GM18951 (cell line): ENCODE results near the gene YTHDF1.
"Not testable (repeated sequence)": the region's sequence is repeated elsewhere in the genome, so short reads cannot be mapped to it uniquely, and the experiment has no call there.

Experiments used
- POLR2A ChIP-seq: IDR thresholded peaks from 4 replicates; pipeline ENCODE4 v1.6.1; 2011; ENCODE audit warnings: mild to moderate bottlenecking; ENCODE audit not compliant: insufficient read length, insufficient read depth; ENCODE audit errors: extremely low read depth
- in situ Hi-C: fragments of 300-500 bp; cut with MboI; formaldehyde crosslinking; loops from one replicate; pipeline ENCODE4 v1.12.0; 2022; ENCODE audit warnings: low sequenced_read_pairs, mixed read lengths, inconsistent platforms; ENCODE audit not compliant: unreplicated experiment

The YTHDF1 gene

GRCh38 chr20:63254606-63255384 is 38.9 kb upstream of the YTHDF1 start:
- in situ Hi-C loops, result no loop called here
- TF ChIP-seq POLR2A, result no peak

DNA sequence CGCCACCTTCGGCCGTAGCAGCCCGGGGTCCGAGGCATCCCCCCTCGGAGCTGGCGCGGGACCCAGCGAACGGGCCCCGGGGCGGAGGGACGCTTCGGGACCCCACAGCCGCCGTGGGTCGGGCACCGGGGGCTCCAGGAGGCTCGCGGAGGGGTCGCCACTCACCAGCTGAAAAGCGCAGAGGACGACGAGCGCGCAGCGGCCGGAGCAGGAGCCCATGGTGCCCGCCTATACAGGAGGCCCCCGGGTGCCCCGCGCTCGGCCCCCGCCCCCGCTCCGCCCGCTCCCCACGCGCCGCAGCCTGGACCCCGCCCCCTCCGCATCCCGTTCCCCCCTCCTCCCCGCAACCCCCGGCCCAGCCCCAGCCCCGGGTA is 38.3 kb upstream of the YTHDF1 start, which contains the start of gene NKAIN4:
TSS of gene NKAIN4 (minus strand) at position 232 of the 374 bp plus-strand sequence. CDS start at position 219, 13 bp downstream.
- no peak for TF ChIP-seq POLR2A
- in situ Hi-C loops, result no loop called here

- no peak for TF ChIP-seq POLR2A
- in situ Hi-C loops, result no loop called here
Measured at GRCh38 chr20:63253438-63254231, 37.7 kb upstream of the YTHDF1 start.

DNA sequence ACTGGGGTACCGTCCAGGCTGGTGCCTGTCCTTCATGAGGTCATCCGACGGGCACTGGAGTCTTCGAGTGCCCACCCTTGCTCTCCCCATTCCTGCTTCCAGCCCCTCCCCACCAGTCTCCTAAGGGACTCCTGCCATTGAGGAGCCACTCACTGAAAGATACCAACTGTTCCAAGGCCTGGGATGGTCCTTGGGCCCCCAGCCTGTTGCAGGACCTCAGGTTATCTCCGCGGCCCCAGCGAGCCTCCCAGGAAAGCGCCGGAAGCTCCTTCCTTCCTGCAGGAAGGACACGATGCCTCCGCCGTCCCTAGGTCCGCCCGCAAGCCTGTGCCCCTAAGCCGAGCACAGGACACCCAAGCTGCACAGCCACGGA is 37.1 kb upstream of the YTHDF1 start:
- TF ChIP-seq POLR2A, result no peak

GRCh38 chr20:63252284-63252711 is 36.4 kb upstream of the YTHDF1 start:
- no peak for TF ChIP-seq POLR2A
- in situ Hi-C loops, result no loop called here

More for the DNA sequence above, 37.1 kb upstream of the YTHDF1 start:
- in situ Hi-C loops, result no loop called here

DNA sequence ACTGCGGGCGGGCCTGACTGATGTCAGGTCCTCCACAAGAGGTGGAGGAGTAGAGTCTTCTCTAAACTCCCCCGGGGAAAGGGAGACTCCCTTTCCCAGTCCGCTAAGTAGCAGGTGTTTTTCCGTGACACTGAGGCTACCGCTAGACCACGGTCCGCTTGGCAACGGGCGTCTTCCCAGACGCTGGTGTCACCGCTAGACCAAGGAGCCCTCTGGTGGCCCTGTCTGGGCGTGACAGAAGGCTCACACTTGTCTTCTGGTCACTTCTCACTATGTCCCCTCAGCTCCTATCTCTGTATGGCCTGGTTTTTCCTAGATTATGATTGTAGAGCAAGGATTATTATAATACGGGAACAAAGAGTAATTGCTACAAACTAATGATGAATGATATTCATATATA is 35.4 kb upstream of the YTHDF1 start:
- in situ Hi-C loops, result not testable (repeated sequence)

- no peak for TF ChIP-seq POLR2A
- in situ Hi-C loops, result no loop called here
Measured at GRCh38 chr20:63249891-63250290, 34.0 kb upstream of the YTHDF1 start.

GRCh38 chr20:63248835-63249591 is 33.1 kb upstream of the YTHDF1 start:
- in situ Hi-C loops, result no loop called here
- TF ChIP-seq POLR2A, result no peak

DNA sequence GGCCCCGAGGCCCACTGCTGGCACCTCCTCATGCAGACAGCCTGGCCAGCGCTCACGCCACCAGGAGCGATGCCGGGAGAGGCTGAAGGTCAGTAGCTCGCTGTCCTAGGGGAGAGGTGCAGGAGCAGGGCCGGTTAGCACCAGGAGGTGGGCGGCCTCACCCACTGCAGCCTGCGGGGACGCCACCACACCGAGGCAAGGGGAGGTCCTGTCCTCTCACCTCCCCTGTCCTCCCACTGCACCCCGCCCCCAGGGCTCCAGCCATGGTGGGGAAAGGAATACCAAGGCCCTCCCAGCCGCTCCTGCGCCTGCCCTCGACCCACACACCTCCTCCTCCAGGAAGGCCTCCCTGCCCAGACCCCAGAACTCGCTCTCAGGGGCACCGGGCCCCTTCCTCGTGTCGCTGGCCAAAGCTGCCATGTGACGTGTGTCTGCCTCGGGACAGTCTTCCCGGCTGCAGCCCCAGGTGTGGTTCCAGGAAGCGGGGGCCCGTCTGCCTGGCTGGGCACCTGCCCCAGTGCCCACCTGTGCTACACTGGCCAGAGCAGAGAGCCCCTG is 31.8 kb upstream of the YTHDF1 start:
- in situ Hi-C loops, result no loop called here

GRCh38 chr20:63246490-63247288 is 30.8 kb upstream of the YTHDF1 start:
- TF ChIP-seq POLR2A, result no peak
- in situ Hi-C loops, result no loop called here

More for the DNA sequence above, 31.8 kb upstream of the YTHDF1 start:
- no peak for TF ChIP-seq POLR2A

DNA sequence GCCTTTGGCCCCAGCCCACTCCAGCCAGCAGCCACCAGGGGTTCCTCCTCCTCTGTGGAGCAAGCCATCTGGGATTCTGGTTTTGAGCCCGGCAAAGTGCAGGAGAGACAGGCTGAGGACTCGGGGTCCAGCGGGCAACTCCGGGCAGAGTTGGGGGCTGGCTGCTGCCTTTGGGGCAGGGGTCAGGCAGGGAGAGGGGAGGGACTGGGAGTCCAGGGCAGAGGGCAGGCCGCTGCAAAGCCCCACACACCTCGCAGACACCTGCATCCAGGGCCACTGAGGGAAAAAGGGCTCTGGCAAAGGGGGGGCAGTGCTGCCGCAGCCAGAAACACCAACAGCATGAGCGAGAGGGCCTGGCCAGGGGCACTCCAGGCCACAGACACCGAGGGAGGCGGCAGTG is 28.5 kb upstream of the YTHDF1 start:
- in situ Hi-C loops, result no loop called here
- TF ChIP-seq POLR2A, result no peak

- no peak for TF ChIP-seq POLR2A
- in situ Hi-C loops, result no loop called here
Measured at GRCh38 chr20:63243604-63244247, 27.8 kb upstream of the YTHDF1 start.
